ENCODE measurements around the gene ZNF48. TPM values are rescaled to one million over a fixed set of nuclear protein-coding genes. Genes with fewer than 3 reads are reported as not detected.

The ZNF48 gene
- total RNA-seq, 2 donors from 2014 or later: 10.9 to 11.1 TPM

- peaks cover 9% of the 10 kb centered on the region for H3K36me3 ChIP-seq
- peaks cover 14 to 28% of the 10 kb centered on the region in 2 donors for H3K4me1 ChIP-seq (ENCODE audit: control insufficient read depth in 1 of 2, low read depth in 2 of 2)
- H3K27ac ChIP-seq: peak overlapping the region; percentile 26 to 42
- DNase-seq (ENCODE audit: low spot score) (peak; percentile 68), ATAC-seq (ENCODE audit: insufficient number of reproducible peaks, low FRiP score, low read depth) (no peak)
- H3K27me3 ChIP-seq (replicated peaks; ENCODE audit: insufficient read depth): no peaks in the 10 kb centered on the region
- no peaks in the 10 kb centered on the region for H3K9me3 ChIP-seq
- peak; percentile 92 for TF ChIP-seq CTCF (IDR thresholded peaks at IDR 0.05)
- peak overlapping the region; percentile 20 for H3K4me3 ChIP-seq
These were observed 14.2 kb downstream of the ZNF48 start for GRCh38 chr16:30409125-30410060.

- Histone ChIP-seq H3K4me3 (no peak overlapping the region), H3K27ac (no peak overlapping the region), H3K36me3 (peaks cover 9% of the 10 kb centered on the region), H3K9me3 (no peaks in the 10 kb centered on the region), H3K27me3 (replicated peaks; ENCODE audit: insufficient read depth) (no peaks in the 10 kb centered on the region), H3K4me1 (ENCODE audit: control insufficient read depth in 1 of 2, low read depth in 2 of 2) (peaks cover 15 to 30% of the 10 kb centered on the region in 2 donors)
- DNase-seq (ENCODE audit: low spot score): no peak
- no peak for ATAC-seq (ENCODE audit: insufficient number of reproducible peaks, low FRiP score, low read depth)
- TF ChIP-seq CTCF (IDR thresholded peaks at IDR 0.05): no peak
These were observed 18.0 kb downstream of the ZNF48 start for GRCh38 chr16:30413112-30413806.

- H3K4me1 ChIP-seq (ENCODE audit: control insufficient read depth in 1 of 2, low read depth in 2 of 2): peaks cover 9 to 23% of the 10 kb centered on the region in 2 donors
- no peak overlapping the region for H3K27ac ChIP-seq
- H3K27me3 ChIP-seq (replicated peaks; ENCODE audit: insufficient read depth): no peaks in the 10 kb centered on the region
- DNase-seq (ENCODE audit: low spot score): no peak
- no peaks in the 10 kb centered on the region for H3K9me3 ChIP-seq
- no peak for TF ChIP-seq CTCF (IDR thresholded peaks at IDR 0.05)
- H3K36me3 ChIP-seq: peaks cover 9% of the 10 kb centered on the region
- ATAC-seq (ENCODE audit: insufficient number of reproducible peaks, low FRiP score, low read depth): no peak
- H3K4me3 ChIP-seq: no peak overlapping the region
These were observed 18.9 kb downstream of the ZNF48 start for GRCh38 chr16:30414159-30414558.

GRCh38 chr16:30416047-30416603 lies 20.9 kb downstream of the ZNF48 start:
- H3K27ac ChIP-seq: no peak overlapping the region
- no peaks in the 10 kb centered on the region for H3K27me3 ChIP-seq (replicated peaks; ENCODE audit: insufficient read depth)
- no peaks in the 10 kb centered on the region for H3K9me3 ChIP-seq
- peaks cover 9% of the 10 kb centered on the region for H3K36me3 ChIP-seq
- DNase-seq (ENCODE audit: low spot score) (no peak), ATAC-seq (ENCODE audit: insufficient number of reproducible peaks, low FRiP score, low read depth) (no peak)
- no peak overlapping the region for H3K4me3 ChIP-seq
- H3K4me1 ChIP-seq (ENCODE audit: control insufficient read depth in 1 of 2, low read depth in 2 of 2): peaks cover 4 to 14% of the 10 kb centered on the region in 2 donors
- no peak for TF ChIP-seq CTCF (IDR thresholded peaks at IDR 0.05)
